Breast epithelium (tissue), 4 donors: ENCODE results near the gene PCDH9. TPM values are rescaled to one million over a fixed set of nuclear protein-coding genes. Genes with fewer than 3 reads are reported as not detected.

ENCODE experiments used
- DNase-seq, 2 donors: peaks; one replicate each; pipeline ENCODE4 v3.0.0-alpha.2; 2019; ENCODE audit warnings: low spot score in 2 of 2
- H3K27ac ChIP-seq, 2 donors: fragments of 200-600 bp; sonication (generic) in 1 of 2; one replicate each; pipeline ENCODE4 v1.5.1; 2016 to 2019; ENCODE audit warnings: mild to moderate bottlenecking in 1 of 2
- H3K27me3 ChIP-seq, 2 donors: fragments of 200-600 bp; sonication (generic) in 1 of 2; one replicate each; pipeline versions ENCODE4 v1.5.1 to v1.6.0; 2017 to 2019; ENCODE audit warnings: control low read depth in 1 of 2, mild to moderate bottlenecking in 1 of 2
- H3K36me3 ChIP-seq: fragments of 200-600 bp; one replicate; pipeline ENCODE4 v1.5.1; 2019
- H3K4me1 ChIP-seq, 2 donors: fragments of 200-600 bp; sonication (generic); one replicate each; pipeline ENCODE4 v1.5.1; 2016 to 2019; ENCODE audit warnings: control low read depth in 1 of 2
- H3K4me3 ChIP-seq, 3 donors: fragments of 200-600 bp; sonication (generic); 1 replicate in 2 of 3; 2 replicates in 1 of 3; pipeline ENCODE4 v1.5.1; 2016 to 2019; ENCODE audit warnings: mild to moderate bottlenecking in 3 of 3, moderate library complexity in 2 of 3
- H3K9me3 ChIP-seq, 2 donors: fragments of 200-600 bp; sonication (generic) in 1 of 2; one replicate each; pipeline ENCODE4 v1.5.1; 2016 to 2019; ENCODE audit warnings: control low read depth in 1 of 2
- CTCF ChIP-seq, 3 donors: fragments of 450-650 bp; IDR thresholded peaks; one replicate each; pipeline ENCODE4 v1.5.1; 2016 to 2017; ENCODE audit warnings: antibody characterized with exemption in 3 of 3, mild to moderate bottlenecking in 3 of 3, moderate library complexity in 3 of 3
- POLR2A ChIP-seq: fragments of 450-650 bp; IDR thresholded peaks from one replicate; pipeline ENCODE4 v1.6.1; 2016; ENCODE audit warnings: antibody characterized with exemption, mild to moderate bottlenecking, moderate library complexity
- POLR2AphosphoS5 ChIP-seq, 3 donors: sonication (generic); formaldehyde crosslinking; IDR thresholded peaks; one replicate each; pipeline ENCODE4 v1.6.1; 2017; ENCODE audit warnings: antibody characterized with exemption in 3 of 3
- intact Hi-C: fragments of 100-400 bp; cut with DNase I; formaldehyde crosslinking; loops from one replicate; pipeline ENCODE4 v1.15.1; 2023; ENCODE audit warnings: low total_unique reads
- total RNA-seq, 3 donors: library from RNA; depleted of rRNA; stranded (reverse); fragments of >200 nt; gene quantifications; one replicate each; pipeline ENCODE4 v1.1.0, GENCODE V29; 2016

Gene PCDH9
- total RNA-seq, 3 donors from 2014 or later, result 0.98 to 26.7 (median 3.7) TPM

DNA sequence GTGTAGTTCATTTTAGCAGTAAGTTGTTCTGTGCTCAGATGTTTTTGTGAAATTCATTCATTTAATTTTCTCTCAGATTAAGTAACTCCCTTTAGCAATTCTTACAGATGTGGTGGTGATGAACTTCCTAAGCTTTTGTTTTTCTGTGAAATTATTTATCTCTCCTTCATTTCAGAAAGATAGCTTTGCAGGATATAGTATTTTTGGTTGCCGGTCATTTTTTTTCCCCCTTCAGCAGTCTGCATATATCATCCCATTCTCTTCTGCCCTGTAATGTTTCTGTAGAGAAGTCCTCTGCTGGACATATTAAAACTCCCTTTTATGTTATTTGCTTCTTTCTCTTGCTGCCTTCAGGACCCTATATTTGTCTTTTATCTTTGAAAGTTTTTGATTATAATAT, 470.2 kb downstream of the PCDH9 start:
- Histone ChIP-seq H3K27ac (no peak overlapping the region), H3K27me3 (no peaks in the 10 kb centered on the region), H3K4me3 (no peak overlapping the region), H3K4me1 (no peaks in the 10 kb centered on the region), H3K36me3 (no peaks in the 10 kb centered on the region), H3K9me3 (peaks cover 5 to 24% of the 10 kb centered on the region in 2 donors)
- intact Hi-C loops, result loop anchor here (5.0 kb wide), 1 partner anchor 2003 kb away; no protein-coding TSS in a partner anchor
- DNase-seq, result no peak
- TF ChIP-seq POLR2A (no peak), CTCF (IDR thresholded peaks at IDR 0.05) (no peak), POLR2AphosphoS5 (IDR thresholded peaks at IDR 0.05) (no peak)

GRCh38 chr13:66751691-66752090, 478.4 kb downstream of the PCDH9 start:
- DNase-seq, result no peak
- H3K27ac ChIP-seq, result no peak overlapping the region
- H3K27me3 ChIP-seq, result no peaks in the 10 kb centered on the region
- TF ChIP-seq CTCF (IDR thresholded peaks at IDR 0.05) (no peak), POLR2AphosphoS5 (IDR thresholded peaks at IDR 0.05) (no peak), POLR2A (no peak)
- H3K4me1 ChIP-seq, result no peaks in the 10 kb centered on the region
- intact Hi-C loops, result no loop called here
- no peaks in the 10 kb centered on the region for H3K36me3 ChIP-seq
- H3K9me3 ChIP-seq, result no peaks in the 10 kb centered on the region
- H3K4me3 ChIP-seq, result no peak overlapping the region

DNA sequence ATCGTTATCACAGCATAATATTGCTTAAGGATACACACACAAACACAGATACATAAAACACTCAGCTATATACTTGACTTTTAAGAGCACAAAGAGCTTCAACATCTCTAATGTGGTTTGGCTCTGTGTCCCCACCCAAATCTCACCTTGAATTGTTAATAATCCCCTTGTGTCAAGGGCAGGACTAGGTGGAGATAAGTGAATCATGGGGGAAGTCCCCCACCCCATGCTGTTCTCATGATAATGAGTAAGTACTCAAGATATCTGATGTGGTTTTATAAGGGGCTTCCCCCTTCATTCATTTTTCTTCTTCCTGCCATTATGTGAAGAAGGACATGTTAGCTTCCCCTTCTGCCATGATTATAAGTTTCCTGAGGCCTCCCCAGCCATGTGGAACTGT, 481.4 kb downstream of the PCDH9 start:
- Histone ChIP-seq H3K27ac (no peak overlapping the region), H3K4me3 (no peak overlapping the region), H3K4me1 (no peaks in the 10 kb centered on the region), H3K9me3 (no peaks in the 10 kb centered on the region), H3K27me3 (no peaks in the 10 kb centered on the region), H3K36me3 (no peaks in the 10 kb centered on the region)
- TF ChIP-seq POLR2AphosphoS5 (IDR thresholded peaks at IDR 0.05), result no peak
- TF ChIP-seq POLR2A, result no peak
- TF ChIP-seq CTCF (IDR thresholded peaks at IDR 0.05), result no peak
- intact Hi-C loops, result no loop called here
- DNase-seq, result no peak

- Histone ChIP-seq H3K27ac (no peak overlapping the region), H3K4me3 (no peak overlapping the region), H3K36me3 (no peaks in the 10 kb centered on the region), H3K27me3 (no peaks in the 10 kb centered on the region), H3K9me3 (no peaks in the 10 kb centered on the region), H3K4me1 (no peaks in the 10 kb centered on the region)
- intact Hi-C loops, result no loop called here
- DNase-seq, result no peak
- TF ChIP-seq POLR2A, result no peak
- no peak for TF ChIP-seq POLR2AphosphoS5 (IDR thresholded peaks at IDR 0.05)
- no peak for TF ChIP-seq CTCF (IDR thresholded peaks at IDR 0.05)
These were observed 484.8 kb downstream of the PCDH9 start for GRCh38 chr13:66745307-66745706.

DNA sequence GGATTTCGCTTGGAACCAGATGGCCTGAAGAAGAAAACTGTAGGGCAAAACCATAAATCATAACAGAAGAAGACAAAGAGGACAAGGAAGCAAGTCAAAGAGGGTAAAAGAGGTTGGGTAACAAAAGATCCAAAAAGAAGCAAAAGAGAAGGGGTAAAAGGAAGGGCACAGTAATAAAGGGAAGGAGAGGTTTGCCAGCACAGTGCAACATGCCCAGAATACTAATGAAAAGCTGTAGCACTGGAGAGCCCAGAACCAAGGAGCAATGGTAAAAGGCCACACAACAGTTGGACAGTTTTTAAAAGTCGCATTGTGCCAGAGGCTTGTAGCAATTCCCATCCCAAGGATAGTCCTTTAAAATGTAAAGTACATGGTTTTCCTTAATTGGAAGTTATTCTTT, 506.6 kb downstream of the PCDH9 start:
- TF ChIP-seq POLR2A (no peak), CTCF (IDR thresholded peaks at IDR 0.05) (no peak), POLR2AphosphoS5 (IDR thresholded peaks at IDR 0.05) (no peak)
- H3K4me1 ChIP-seq, result no peaks in the 10 kb centered on the region
- H3K4me3 ChIP-seq, result no peak overlapping the region
- H3K36me3 ChIP-seq, result no peaks in the 10 kb centered on the region
- H3K9me3 ChIP-seq, result no peaks in the 10 kb centered on the region
- DNase-seq, result no peak
- intact Hi-C loops, result no loop called here
- H3K27me3 ChIP-seq, result no peaks in the 10 kb centered on the region
- H3K27ac ChIP-seq, result no peak overlapping the region
